HT-29 (cell line): ENCODE data around the gene ELAC2. TPM values are rescaled to one million over a fixed set of nuclear protein-coding genes. Genes with fewer than 3 reads are reported as not detected.

Experiments
- DNase-seq: peaks from one replicate; pipeline ENCODE4 v3.0.0-alpha.2; 2015; ENCODE audit warnings: low spot score
- total RNA-seq: library from RNA; depleted of rRNA; stranded (reverse); fragments of >200 nt; shearing (Covaris generic); gene quantifications from 2 replicates; pipeline ENCODE4 v1.2.3, GENCODE V29; 2014; rRNA removed

The ELAC2 gene
- total RNA-seq, 1 experiment from 2014 or later = 138 TPM

GRCh38 chr17:12958786-12959185 lies 59.0 kb downstream of the ELAC2 start:
- no peak for DNase-seq

DNA sequence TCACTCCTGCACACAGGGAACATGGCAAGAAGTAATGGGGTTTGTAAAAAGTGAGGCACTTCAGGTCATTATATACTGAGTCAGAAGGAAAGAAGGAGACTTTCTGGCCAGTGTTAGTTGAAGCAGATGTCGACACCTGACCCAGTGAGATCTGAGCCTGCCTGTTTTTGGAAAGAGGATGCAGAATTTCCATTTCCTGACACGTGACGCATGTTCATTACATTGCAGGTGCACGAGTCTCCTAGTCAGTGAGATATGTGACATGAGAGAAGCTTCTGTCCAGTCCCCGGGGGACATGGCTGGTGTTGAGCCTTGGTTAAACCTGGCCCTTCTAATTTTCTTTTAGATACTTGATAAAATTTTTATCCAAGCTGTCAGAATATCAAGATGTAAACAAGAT lies 62.3 kb downstream of the ELAC2 start:
- no peak for DNase-seq

DNA sequence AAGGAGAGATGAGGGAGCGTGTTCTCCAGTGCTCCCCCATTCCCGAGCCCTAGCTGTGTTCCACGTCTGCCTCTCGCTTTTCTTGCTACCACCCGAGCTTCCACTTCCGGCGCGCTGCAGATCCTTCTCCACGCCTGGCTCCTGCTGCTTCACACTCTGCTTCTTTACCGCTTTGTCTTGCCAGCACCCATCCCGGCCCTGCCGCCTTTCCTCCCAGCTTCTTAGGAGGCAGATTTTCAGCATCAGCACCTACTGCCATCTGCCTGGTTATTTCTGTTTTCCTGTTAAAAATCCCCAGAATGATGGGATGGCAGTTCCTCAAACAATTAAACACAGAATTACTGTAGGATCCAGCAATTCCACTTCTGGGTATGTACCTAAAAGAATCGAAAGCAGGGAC lies 64.7 kb downstream of the ELAC2 start:
- no peak for DNase-seq

DNA sequence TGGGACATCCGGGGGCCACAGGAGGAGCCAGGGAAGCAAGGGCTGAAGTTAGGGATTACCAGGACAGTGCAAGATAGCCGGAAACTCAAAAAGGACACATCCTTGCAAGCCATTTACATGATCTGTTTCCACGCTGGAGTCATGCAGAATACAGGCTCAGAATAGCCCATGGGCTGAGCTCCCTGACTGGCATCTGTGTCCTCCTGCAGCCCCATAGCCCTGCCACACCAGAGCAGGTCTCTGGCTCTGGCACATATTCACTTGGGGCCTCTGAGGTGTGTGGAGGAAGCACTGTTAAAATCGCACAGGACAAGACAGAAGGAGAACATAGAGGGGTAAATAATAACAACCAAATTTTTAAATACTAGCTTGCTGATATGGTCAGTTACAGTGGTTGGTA lies 65.8 kb downstream of the ELAC2 start:
- DNase-seq = no peak

DNA sequence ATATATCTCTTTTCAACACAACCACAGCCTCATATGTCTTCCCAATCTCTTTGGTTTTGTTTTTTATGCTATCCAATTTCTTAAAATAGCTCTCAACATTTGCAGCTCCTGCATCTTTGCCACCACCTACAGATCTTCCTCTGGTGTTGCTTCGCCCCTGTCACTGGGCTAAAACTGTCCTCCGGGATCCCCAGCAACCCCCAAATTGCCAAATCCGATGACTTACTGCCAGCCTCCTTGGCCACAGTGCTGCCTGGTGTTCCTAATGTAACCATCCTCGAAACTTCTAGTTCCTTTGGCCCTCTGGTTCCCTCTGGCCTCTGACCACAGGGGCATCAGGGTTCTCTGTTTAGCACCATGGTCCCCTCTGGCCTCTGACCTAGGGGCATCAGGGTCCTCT lies 70.8 kb downstream of the ELAC2 start:
- no peak for DNase-seq

Other genes starting within 250 kb of the ELAC2 start
- 1.2 TPM in 1 of 2 replicates, not detected in the other for gene ARHGAP44, start 228.5 kb downstream of the ELAC2 start, total RNA-seq